Mammary epithelial cell (primary cell): Measurements from ENCODE around the gene TUBGCP6.

Experiments
- CTCF ChIP-seq, 2 donors: IDR thresholded peaks in 1 of 2; conservative IDR thresholded peaks in 1 of 2; 2 replicates each; pipeline ENCODE4 v1.5.1; 2011 to 2012; ENCODE audit warnings: inconsistent platforms in 2 of 2, low read length in 2 of 2, mild to moderate bottlenecking in 2 of 2, control low read depth in 1 of 2, low read depth in 1 of 2; ENCODE audit not compliant: insufficient read depth in 1 of 2; ENCODE audit errors: extremely low read depth in 1 of 2
- EZH2 ChIP-seq: IDR thresholded peaks from 2 replicates; pipeline ENCODE4 v1.6.1; 2012; ENCODE audit warnings: low read length, inconsistent platforms, borderline replicate concordance

GRCh38 chr22:50249341-50250248 lies 4.8 kb upstream of the TUBGCP6 start:
- TF ChIP-seq CTCF (conservative IDR thresholded peaks at IDR 0.05 in 1 of 2, IDR thresholded peaks at IDR 0.05 in 1 of 2; ENCODE audit: extremely low read depth in 1 of 2, insufficient read depth in 1 of 2, low read depth in 1 of 2, low read length in 2 of 2): no peak
- TF ChIP-seq EZH2: no peak
